ENCODE data around the gene ZNF286A. TPM values are rescaled to one million over a fixed set of nuclear protein-coding genes. Genes with fewer than 3 reads are reported as not detected.

The ZNF286A gene
- total RNA-seq, 1 donor from 2014 or later = 11.2 TPM

GRCh38 chr17:15654886-15655561 lies 44.5 kb upstream of the ZNF286A start:
- H3K27me3 ChIP-seq (ENCODE audit: low read depth) = no peaks in the 10 kb centered on the region
- no peaks in the 10 kb centered on the region for H3K9me3 ChIP-seq
- DNase-seq (no peak), ATAC-seq (no peak)
- no peak overlapping the region for H3K4me3 ChIP-seq
- no peak overlapping the region for H3K27ac ChIP-seq
- intact Hi-C loops (cut with DNase I) = no loop called here
- TF ChIP-seq CTCF (IDR thresholded peaks at IDR 0.05) = no peak
- H3K36me3 ChIP-seq = no peaks in the 10 kb centered on the region
- peaks cover 36% of the 10 kb centered on the region for H3K4me1 ChIP-seq

- no peak overlapping the region for H3K27ac ChIP-seq
- no peak overlapping the region for H3K4me3 ChIP-seq
- no peak for TF ChIP-seq CTCF (IDR thresholded peaks at IDR 0.05)
- ATAC-seq (no peak), DNase-seq (no peak)
- peaks cover 13% of the 10 kb centered on the region for H3K4me1 ChIP-seq
- intact Hi-C loops (cut with DNase I) = no loop called here
- no peaks in the 10 kb centered on the region for H3K27me3 ChIP-seq (ENCODE audit: low read depth)
- no peaks in the 10 kb centered on the region for H3K36me3 ChIP-seq
- H3K9me3 ChIP-seq = no peaks in the 10 kb centered on the region
Observed at GRCh38 chr17:15657868-15658267, 41.7 kb upstream of the ZNF286A start.

- no peaks in the 10 kb centered on the region for H3K36me3 ChIP-seq
Observed at GRCh38 chr17:15658296-15658695, 41.3 kb upstream of the ZNF286A start.

GRCh38 chr17:15659236-15659635 lies 40.3 kb upstream of the ZNF286A start:
- H3K4me3 ChIP-seq = no peak overlapping the region
- ATAC-seq = peak; percentile 37 to 52
- H3K27ac ChIP-seq = peak overlapping the region; percentile 71

More at GRCh38 chr17:15658296-15658695, 41.3 kb upstream of the ZNF286A start:
- no peak for ATAC-seq
- Histone ChIP-seq H3K27me3 (ENCODE audit: low read depth) (no peaks in the 10 kb centered on the region), H3K4me1 (peaks cover 13% of the 10 kb centered on the region), H3K4me3 (no peak overlapping the region), H3K27ac (no peak overlapping the region), H3K9me3 (no peaks in the 10 kb centered on the region)
- TF ChIP-seq CTCF (IDR thresholded peaks at IDR 0.05) = no peak
- intact Hi-C loops (cut with DNase I) = no loop called here
- DNase-seq = no peak

GRCh38 chr17:15659663-15660062 lies 39.9 kb upstream of the ZNF286A start:
- H3K4me1 ChIP-seq = peaks cover 13% of the 10 kb centered on the region
- no peaks in the 10 kb centered on the region for H3K36me3 ChIP-seq
- H3K4me3 ChIP-seq = no peak overlapping the region
- no peaks in the 10 kb centered on the region for H3K9me3 ChIP-seq
- TF ChIP-seq CTCF (IDR thresholded peaks at IDR 0.05) = no peak
- DNase-seq (peak; percentile 68), ATAC-seq (peak; percentile 86 to 91)
- no peaks in the 10 kb centered on the region for H3K27me3 ChIP-seq (ENCODE audit: low read depth)
- peak overlapping the region; percentile 71 for H3K27ac ChIP-seq
- intact Hi-C loops (cut with DNase I) = no loop called here

More at GRCh38 chr17:15659236-15659635, 40.3 kb upstream of the ZNF286A start:
- DNase-seq = no peak
- intact Hi-C loops (cut with DNase I) = no loop called here
- TF ChIP-seq CTCF (IDR thresholded peaks at IDR 0.05) = no peak
- H3K9me3 ChIP-seq = no peaks in the 10 kb centered on the region
- no peaks in the 10 kb centered on the region for H3K27me3 ChIP-seq (ENCODE audit: low read depth)
- H3K4me1 ChIP-seq = peaks cover 13% of the 10 kb centered on the region
- H3K36me3 ChIP-seq = no peaks in the 10 kb centered on the region

Measured in lower lobe of right lung (tissue), 2 donors.